SK-N-SH (cell line): Measurements from ENCODE around the gene MYDGF. TPM values are rescaled to one million over a fixed set of nuclear protein-coding genes. Genes with fewer than 3 reads are reported as not detected.

ENCODE experiments used
- CTCF ChIA-PET: fragments of 300-600, 350-600 bp; formaldehyde crosslinking; extraction: SDS; loops from one replicate; lab custom pipeline; 2021; lab: Yijun Ruan, JAX
- POLR2A ChIA-PET: fragments of 350-600 bp; sonication (Branson Sonifier 250); formaldehyde crosslinking; extraction: SDS; loops from one replicate; lab custom pipeline; 2020; ENCODE audit warnings: antibody characterized with exemption, inconsistent platforms; lab: Yijun Ruan, JAX
- DNase-seq: peaks from one replicate; pipeline ENCODE4 v3.0.0; 2012
- H2AFZ ChIP-seq: fragments of 200-600 bp; sonication (generic); 2 replicates; pipeline ENCODE4 v1.8.1; 2016; ENCODE audit warnings: antibody characterized with exemption, mild to moderate bottlenecking, low read depth
- H3F3A ChIP-seq: fragments of 200-600 bp; sonication (generic); replicated peaks from 2 replicates; pipeline ENCODE3; 2016; ENCODE audit warnings: antibody characterized with exemption, mild to moderate bottlenecking; ENCODE audit not compliant: insufficient read depth
- H3K27ac ChIP-seq, 2 experiments: fragments of 200-500 bp in 1 of 2; fragments of 200-600 bp in 1 of 2; sonication (Bioruptor generic) in 1 of 2; sonication (generic), shearing (Covaris generic) in 1 of 2; 2 replicates each; pipeline versions ENCODE4 v1.5.1 to v1.6.1; 2014 to 2016; ENCODE audit warnings: low read depth in 2 of 2, inconsistent platforms in 1 of 2, low read length in 1 of 2, mild to moderate bottlenecking in 1 of 2, mixed read lengths in 1 of 2
- H3K27me3 ChIP-seq: fragments of 200-600 bp; sonication (generic), shearing (Covaris generic); 2 replicates; pipeline ENCODE4 v1.6.1; 2016; ENCODE audit warnings: mixed run types; ENCODE audit not compliant: insufficient read depth
- H3K36me3 ChIP-seq, 2 experiments: fragments of 200-500 bp in 1 of 2; fragments of 200-600 bp in 1 of 2; sonication (Bioruptor generic) in 1 of 2; sonication (generic) in 1 of 2; replicated peaks in 1 of 2; 2 replicates each; pipeline versions ENCODE3 to v1.5.1; 2014 to 2016; ENCODE audit warnings: low read length in 1 of 2, mild to moderate bottlenecking in 1 of 2; ENCODE audit not compliant: insufficient read depth in 2 of 2, control insufficient read depth in 1 of 2
- H3K4me1 ChIP-seq, 2 experiments: fragments of 200-500 bp in 1 of 2; fragments of 200-600 bp in 1 of 2; sonication (Bioruptor generic) in 1 of 2; sonication (generic), shearing (Covaris generic) in 1 of 2; 2 replicates each; pipeline versions ENCODE4 v1.5.1 to v1.6.1; 2014 to 2016; ENCODE audit warnings: low read depth in 1 of 2, low read length in 1 of 2, mixed run types in 1 of 2; ENCODE audit not compliant: insufficient read depth in 2 of 2, control insufficient read depth in 1 of 2
- H3K4me2 ChIP-seq: fragments of 200-600 bp; sonication (generic), shearing (Covaris generic); 2 replicates; pipeline ENCODE4 v1.6.1; 2017; ENCODE audit warnings: mixed run types
- H3K4me3 ChIP-seq, 2 experiments: fragments of 200-500 bp in 1 of 2; fragments of 200-600 bp in 1 of 2; sonication (Bioruptor generic) in 1 of 2; sonication (generic), shearing (Covaris generic) in 1 of 2; 2 replicates each; pipeline versions ENCODE4 v1.5.1 to v1.8.1; 2014 to 2016; ENCODE audit warnings: low read depth in 2 of 2, inconsistent platforms in 1 of 2, low read length in 1 of 2, mild to moderate bottlenecking in 1 of 2, mixed read lengths in 1 of 2, moderate library complexity in 1 of 2
- H3K79me2 ChIP-seq: fragments of 200-600 bp; sonication (generic); 2 replicates; pipeline ENCODE4 v1.8.1; 2017; ENCODE audit warnings: mild to moderate bottlenecking; ENCODE audit not compliant: insufficient read depth
- H3K9ac ChIP-seq: fragments of 200-600 bp; sonication (generic); 2 replicates; pipeline ENCODE4 v1.6.1; 2017; ENCODE audit warnings: mixed run types
- H3K9me2 ChIP-seq: fragments of 200-600 bp; sonication (generic); 2 replicates; pipeline ENCODE4 v1.6.1; 2017; ENCODE audit warnings: mixed run types
- H3K9me3 ChIP-seq: fragments of 200-600 bp; sonication (generic); 2 replicates; pipeline ENCODE4 v1.6.1; 2017; ENCODE audit warnings: mixed run types, mild to moderate bottlenecking, moderate library complexity
- H4K20me1 ChIP-seq: fragments of 200-600 bp; sonication (generic); 2 replicates; pipeline ENCODE4 v1.6.1; 2017; ENCODE audit warnings: mild to moderate bottlenecking, mixed run types; ENCODE audit not compliant: insufficient read depth
- MAX ChIP-seq: IDR thresholded peaks from 2 replicates; pipeline ENCODE4 v1.4.0; 2012; ENCODE audit warnings: low read depth
- NFIC ChIP-seq: IDR thresholded peaks from 2 replicates; pipeline ENCODE4 v1.4.0; 2012; ENCODE audit warnings: borderline replicate concordance
- PBX3 ChIP-seq: IDR thresholded peaks from 2 replicates; pipeline ENCODE4; 2012
- RAD21 ChIP-seq: IDR thresholded peaks from 2 replicates; pipeline ENCODE4 v1.6.1; 2012; ENCODE audit warnings: mild to moderate bottlenecking, low read length
- REST ChIP-seq: IDR thresholded peaks from 2 replicates; pipeline ENCODE4 v1.6.1; 2012; ENCODE audit warnings: mild to moderate bottlenecking, low read depth, low read length, moderate library complexity
- RFX5 ChIP-seq: IDR thresholded peaks from 2 replicates; pipeline ENCODE4 v1.6.1; 2012; ENCODE audit warnings: mild to moderate bottlenecking, improper control_type of control experiment, low read length
- SIN3A ChIP-seq: IDR thresholded peaks from 2 replicates; pipeline ENCODE4 v1.6.1; 2012; ENCODE audit warnings: low read depth, mild to moderate bottlenecking, low read length, moderate library complexity, borderline replicate concordance
- TAF1 ChIP-seq: IDR thresholded peaks from 2 replicates; pipeline ENCODE4 v1.6.1; 2012; ENCODE audit warnings: low read depth, mild to moderate bottlenecking, low read length, moderate library complexity, borderline replicate concordance
- TEAD4 ChIP-seq: IDR thresholded peaks from 2 replicates; pipeline ENCODE4 v1.4.0; 2012; ENCODE audit warnings: mild to moderate bottlenecking, borderline replicate concordance; ENCODE audit not compliant: insufficient read depth
- YY1 ChIP-seq: IDR thresholded peaks from 2 replicates; pipeline ENCODE4 v1.4.0; 2012; ENCODE audit warnings: low read depth, mild to moderate bottlenecking
- WGBS: methylation state at CpG from one replicate; pipeline ENCODE4 v1.1.6; 2017; ENCODE audit warnings: low lambda C conversion rate; 5-methylcytosine and 5-hydroxymethylcytosine counted together
- polyA plus RNA-seq, 3 experiments: library from polyadenylated mRNA; depleted of rRNA; stranded (reverse); fragments of >200 nt; gene quantifications; 2 replicates each; pipeline ENCODE4 v1.2.3, GENCODE V29; 2012

MYDGF gene
- polyA plus RNA-seq, 1 of the 3 experiments (the other 2 are of a cell fraction) = 312 TPM

GRCh38 chr19:4675346-4675745 lies 5.2 kb upstream of the MYDGF start:
- no peak overlapping the region for H3K9ac ChIP-seq
- DNase-seq = no peak
- H3K36me3 ChIP-seq = peaks cover 8 to 11% of the 10 kb centered on the region in 2 experiments
- H2AFZ ChIP-seq = no peak overlapping the region
- no peak overlapping the region for H3K4me3 ChIP-seq
- no peaks in the 10 kb centered on the region for H3K27me3 ChIP-seq
- peaks cover 26% of the 10 kb centered on the region for H3F3A ChIP-seq
- no peaks in the 10 kb centered on the region for H3K79me2 ChIP-seq
- ChIA-PET CTCF (no interaction called here), POLR2A (no interaction called here)
- H3K9me3 ChIP-seq = no peaks in the 10 kb centered on the region
- H3K4me1 ChIP-seq = no peaks in the 10 kb centered on the region; a peak in 1 of 4 replicates
- no peak overlapping the region for H3K4me2 ChIP-seq
- no peak overlapping the region for H3K27ac ChIP-seq
- TF ChIP-seq TEAD4 (no peak), MAX (no peak), PBX3 (no peak), NFIC (no peak), RFX5 (no peak), SIN3A (no peak), TAF1 (no peak)
- 99% methylated on average over 13 of the region's 16 CpGs for WGBS
- H4K20me1 ChIP-seq = no peaks in the 10 kb centered on the region
- H3K9me2 ChIP-seq = no peaks in the 10 kb centered on the region

- Histone ChIP-seq H3K4me2 (no peak overlapping the region), H3K4me3 (no peak overlapping the region), H3K27ac (no peak overlapping the region), H3K36me3 (peaks cover 8 to 11% of the 10 kb centered on the region in 2 experiments), H3F3A (peaks cover 26% of the 10 kb centered on the region), H3K27me3 (no peaks in the 10 kb centered on the region), H3K79me2 (peaks cover 14% of the 10 kb centered on the region), H2AFZ (no peak overlapping the region), H3K9me3 (no peaks in the 10 kb centered on the region), H3K9ac (no peak overlapping the region), H3K9me2 (no peaks in the 10 kb centered on the region), H3K4me1 (peaks cover 0 to 7% of the 10 kb centered on the region in 2 experiments; a peak in 2 of 4 replicates), H4K20me1 (no peaks in the 10 kb centered on the region)
- no peak for DNase-seq
- ChIA-PET CTCF (interaction anchor here (1.6 kb wide), 1 partner anchor 41 kb away, joined by 3 read pairs; no protein-coding TSS in a partner anchor), POLR2A (no interaction called here)
- TF ChIP-seq RAD21 = no peak
- no peak for TF ChIP-seq REST
- TF ChIP-seq YY1 = no peak
- 93% methylated on average over 4 of the region's 4 CpGs for WGBS
These were observed 3.6 kb upstream of the MYDGF start for GRCh38 chr19:4673726-4674125.
